ENCODE measurements around the gene PHF10. TPM values are rescaled to one million over a fixed set of nuclear protein-coding genes. Genes with fewer than 3 reads are reported as not detected.

PHF10 gene
- total RNA-seq, 1 donor from 2014 or later: 74.0 TPM

DNA sequence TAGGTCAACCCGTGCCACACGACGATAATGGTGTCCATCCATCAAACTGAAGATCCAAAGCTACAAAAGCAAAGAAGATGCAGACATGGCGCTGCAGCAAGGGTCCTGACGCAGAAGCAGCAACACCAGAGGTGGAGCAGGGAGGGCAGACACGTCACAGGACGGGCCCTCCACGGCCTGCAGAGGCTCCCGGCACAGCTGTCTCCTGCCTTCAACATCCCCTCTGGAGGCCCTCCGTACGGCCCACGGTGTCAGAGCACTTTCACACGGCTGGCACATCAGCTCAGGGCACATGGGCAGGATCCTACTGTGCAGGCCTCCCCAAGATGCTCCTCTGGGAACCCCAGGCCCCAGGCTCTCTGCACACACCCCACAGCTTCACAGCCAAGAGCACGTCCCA is 60.1 kb downstream of the PHF10 start:
- no peak for DNase-seq (ENCODE audit: low spot score in 2 of 2, unreplicated experiment in 2 of 2)
- no peaks in the 10 kb centered on the region for H3K27me3 Mint-ChIP-seq (ENCODE audit: low read depth)
- H3K27ac Mint-ChIP-seq: no peak overlapping the region
- H3K4me1 Mint-ChIP-seq: no peaks in the 10 kb centered on the region
- no peaks in the 10 kb centered on the region for H3K9me3 Mint-ChIP-seq
- H3K4me3 Mint-ChIP-seq: no peak overlapping the region
- H3K36me3 Mint-ChIP-seq: peaks cover 38% of the 10 kb centered on the region
- TF ChIP-seq, protein P1, sequence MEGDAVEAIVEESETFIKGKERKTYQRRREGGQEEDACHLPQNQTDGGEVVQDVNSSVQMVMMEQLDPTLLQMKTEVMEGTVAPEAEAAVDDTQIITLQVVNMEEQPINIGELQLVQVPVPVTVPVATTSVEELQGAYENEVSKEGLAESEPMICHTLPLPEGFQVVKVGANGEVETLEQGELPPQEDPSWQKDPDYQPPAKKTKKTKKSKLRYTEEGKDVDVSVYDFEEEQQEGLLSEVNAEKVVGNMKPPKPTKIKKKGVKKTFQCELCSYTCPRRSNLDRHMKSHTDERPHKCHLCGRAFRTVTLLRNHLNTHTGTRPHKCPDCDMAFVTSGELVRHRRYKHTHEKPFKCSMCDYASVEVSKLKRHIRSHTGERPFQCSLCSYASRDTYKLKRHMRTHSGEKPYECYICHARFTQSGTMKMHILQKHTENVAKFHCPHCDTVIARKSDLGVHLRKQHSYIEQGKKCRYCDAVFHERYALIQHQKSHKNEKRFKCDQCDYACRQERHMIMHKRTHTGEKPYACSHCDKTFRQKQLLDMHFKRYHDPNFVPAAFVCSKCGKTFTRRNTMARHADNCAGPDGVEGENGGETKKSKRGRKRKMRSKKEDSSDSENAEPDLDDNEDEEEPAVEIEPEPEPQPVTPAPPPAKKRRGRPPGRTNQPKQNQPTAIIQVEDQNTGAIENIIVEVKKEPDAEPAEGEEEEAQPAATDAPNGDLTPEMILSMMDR (IDR thresholded peaks at IDR 0.05; ENCODE audit: unreplicated experiment): no peak

DNA sequence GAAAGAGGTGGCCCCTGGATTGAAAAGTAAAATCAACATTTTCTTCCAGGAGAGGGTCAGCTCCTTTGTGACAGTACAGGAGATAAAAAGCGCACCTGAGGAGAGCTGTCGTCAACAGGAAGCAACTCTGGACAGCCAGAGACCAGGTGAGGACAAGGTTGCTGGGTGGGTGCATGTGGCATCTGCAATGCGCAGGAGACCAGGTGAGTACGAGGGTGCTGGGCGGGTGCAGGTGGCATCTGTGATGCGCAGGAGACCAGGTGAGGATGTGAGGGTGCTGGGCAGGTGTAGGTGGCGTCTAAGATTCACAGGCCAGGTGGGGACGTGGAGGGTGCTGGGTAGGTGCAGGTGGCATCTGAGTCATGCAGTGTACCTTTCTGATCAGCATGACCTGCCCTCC is 60.8 kb downstream of the PHF10 start:
- H3K4me1 Mint-ChIP-seq: no peaks in the 10 kb centered on the region
- TF ChIP-seq, protein P1 (IDR thresholded peaks at IDR 0.05; ENCODE audit: unreplicated experiment): no peak
- no peak overlapping the region for H3K4me3 Mint-ChIP-seq
- peaks cover 39% of the 10 kb centered on the region for H3K36me3 Mint-ChIP-seq
- no peak for DNase-seq (ENCODE audit: low spot score in 2 of 2, unreplicated experiment in 2 of 2)
- no peaks in the 10 kb centered on the region for H3K9me3 Mint-ChIP-seq
- H3K27me3 Mint-ChIP-seq (ENCODE audit: low read depth): no peaks in the 10 kb centered on the region
- H3K27ac Mint-ChIP-seq: no peak overlapping the region

DNA sequence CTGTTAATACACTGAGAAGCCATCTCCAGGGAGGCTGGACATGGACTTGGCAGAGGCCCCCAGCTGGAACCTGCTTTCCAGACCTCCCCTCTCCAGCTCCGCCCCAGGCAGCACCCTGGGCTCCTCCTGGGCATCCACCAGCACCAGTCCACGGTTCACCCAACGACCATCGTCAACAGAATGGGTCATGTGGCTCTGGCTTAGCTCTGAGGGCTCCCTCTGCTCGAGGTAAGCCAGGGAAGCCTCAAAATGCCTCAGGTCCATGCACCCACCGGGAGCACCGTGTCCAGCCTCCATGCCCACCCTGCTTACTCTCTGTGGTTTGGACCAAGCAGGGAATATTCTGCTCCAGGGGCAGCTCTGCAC is 62.9 kb downstream of the PHF10 start:
- Mint-ChIP-seq H3K27ac (no peak overlapping the region), H3K27me3 (ENCODE audit: low read depth) (no peaks in the 10 kb centered on the region), H3K4me3 (no peak overlapping the region), H3K4me1 (no peaks in the 10 kb centered on the region), H3K36me3 (peaks cover 31% of the 10 kb centered on the region), H3K9me3 (no peaks in the 10 kb centered on the region)
- DNase-seq (ENCODE audit: low spot score in 2 of 2, unreplicated experiment in 2 of 2): no peak
- TF ChIP-seq, protein P1 (IDR thresholded peaks at IDR 0.05; ENCODE audit: unreplicated experiment): no peak

DNA sequence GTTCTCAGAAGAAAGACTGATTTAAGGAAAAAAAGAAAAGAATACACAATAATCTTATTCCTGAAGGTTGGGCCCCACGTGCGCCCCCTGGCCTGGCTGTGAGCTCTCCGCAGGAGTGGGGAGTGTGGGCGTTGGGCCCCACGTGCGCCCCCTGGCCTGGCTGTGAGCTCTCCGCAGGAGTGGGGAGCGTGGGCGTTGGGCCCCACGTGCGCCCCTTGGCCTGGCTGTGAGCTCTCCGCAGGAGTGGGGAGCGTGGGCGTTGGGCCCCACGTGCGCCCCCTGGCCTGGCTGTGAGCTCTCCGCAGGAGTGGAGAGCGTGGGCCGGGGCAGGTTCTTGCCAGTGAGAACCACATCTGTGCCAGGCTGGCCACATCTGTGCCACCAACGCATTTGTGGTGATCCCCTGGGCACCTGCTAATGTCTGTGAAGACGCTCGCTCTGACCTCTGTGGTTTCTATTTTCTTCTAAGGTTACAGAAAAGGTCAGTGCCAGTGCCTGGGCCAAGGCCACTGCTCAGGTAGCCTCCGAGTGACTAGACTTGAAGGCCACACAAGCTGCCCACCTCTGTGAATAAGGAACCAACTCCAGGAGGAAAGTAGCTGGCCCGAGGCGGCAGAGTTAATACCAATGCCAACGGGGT is 63.4 kb downstream of the PHF10 start:
- H3K4me1 Mint-ChIP-seq: no peaks in the 10 kb centered on the region
- TF ChIP-seq, protein P1 (IDR thresholded peaks at IDR 0.05; ENCODE audit: unreplicated experiment): no peak
- peaks cover 33% of the 10 kb centered on the region for H3K36me3 Mint-ChIP-seq
- DNase-seq (ENCODE audit: low spot score in 2 of 2, unreplicated experiment in 2 of 2): no peak
- no peaks in the 10 kb centered on the region for H3K27me3 Mint-ChIP-seq (ENCODE audit: low read depth)
- H3K9me3 Mint-ChIP-seq: no peaks in the 10 kb centered on the region
- no peak overlapping the region for H3K4me3 Mint-ChIP-seq
- H3K27ac Mint-ChIP-seq: no peak overlapping the region

DNA sequence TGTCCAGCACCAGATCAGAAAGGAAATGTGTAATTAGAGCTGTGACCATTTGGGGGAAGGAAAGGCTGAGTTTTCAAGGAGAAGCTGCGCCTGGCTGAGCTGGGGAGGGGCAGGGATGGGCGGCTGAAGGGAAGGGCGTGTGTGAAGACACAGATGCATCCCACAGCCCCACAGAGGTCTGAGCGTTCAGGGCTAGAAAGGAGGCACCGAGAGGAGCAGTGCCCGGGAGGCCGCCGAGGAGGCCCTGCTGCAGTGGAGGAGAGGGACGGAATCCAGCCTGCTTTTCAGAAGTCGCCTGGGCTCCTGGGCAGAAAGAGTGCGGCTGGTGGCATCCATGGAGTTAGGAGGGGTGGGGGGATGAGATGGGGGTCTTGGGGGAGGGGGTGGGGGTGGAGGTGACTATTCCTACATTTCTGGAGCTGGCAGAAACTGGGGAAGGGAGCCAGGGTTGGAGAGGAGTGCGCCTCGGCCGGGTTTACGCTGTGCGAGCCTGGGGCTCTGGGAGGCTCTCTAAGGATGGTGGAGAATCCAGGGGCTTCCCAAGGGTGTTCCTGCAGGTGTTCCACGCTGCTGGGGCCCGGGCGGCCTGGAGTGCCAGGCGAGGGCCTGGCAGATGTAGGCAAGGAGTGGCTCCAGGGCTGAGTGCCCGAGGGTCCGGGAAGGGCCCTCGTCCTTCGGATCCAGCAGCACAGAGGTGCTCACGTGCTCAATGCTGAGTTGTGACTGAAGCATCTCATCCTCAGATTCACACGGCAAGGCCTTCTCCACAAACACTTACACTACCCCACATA is 64.3 kb downstream of the PHF10 start:
- H3K27ac Mint-ChIP-seq: no peak overlapping the region
- H3K9me3 Mint-ChIP-seq: no peaks in the 10 kb centered on the region
- no peak for DNase-seq (ENCODE audit: low spot score in 2 of 2, unreplicated experiment in 2 of 2)

More for the DNA sequence above, 64.3 kb downstream of the PHF10 start:
- TF ChIP-seq, protein P1 (IDR thresholded peaks at IDR 0.05; ENCODE audit: unreplicated experiment): no peak
- peaks cover under 1% of the 10 kb centered on the region for H3K4me1 Mint-ChIP-seq
- H3K4me3 Mint-ChIP-seq: no peak overlapping the region
- H3K36me3 Mint-ChIP-seq: peaks cover 33% of the 10 kb centered on the region
- H3K27me3 Mint-ChIP-seq (ENCODE audit: low read depth): no peaks in the 10 kb centered on the region

Data from mesothelial cell of epicardium (in vitro differentiated cells).